Measurements from ENCODE around the gene COL4A6. TPM values are rescaled to one million over a fixed set of nuclear protein-coding genes. Genes with fewer than 3 reads are reported as not detected.

The COL4A6 gene
- total and polyA plus RNA-seq, 4 donors: under 0.01 to 0.09 (median 0.07) TPM; not detected in 1

DNA sequence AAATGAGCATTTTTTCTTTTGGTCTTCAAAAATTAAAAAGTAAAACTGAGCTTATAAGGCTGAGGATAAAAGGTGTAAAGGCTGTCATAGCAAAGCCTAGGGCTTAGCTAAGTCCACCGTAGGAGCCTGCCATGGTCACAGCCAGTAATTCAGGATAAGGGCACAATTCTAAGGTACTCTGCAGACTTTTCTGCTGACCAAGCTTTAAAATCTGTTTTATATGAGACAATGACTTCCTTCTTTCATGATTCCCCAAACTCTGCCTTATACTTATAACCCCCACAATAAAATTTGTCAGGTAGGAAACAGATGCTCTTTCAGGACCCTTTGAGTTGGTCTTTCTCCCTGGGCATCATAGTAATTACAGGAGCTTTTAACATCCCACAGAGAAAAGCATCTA is 138.5 kb downstream of the COL4A6 start:
- no peaks in the 10 kb centered on the region for H3K9me3 ChIP-seq (ENCODE audit: control insufficient read depth in 4 of 4, low read length in 3 of 4)
- DNase-seq (ENCODE audit: low spot score): no peak
- no peak overlapping the region for H3K27ac ChIP-seq (ENCODE audit: low read depth in 1 of 2, low read length in 2 of 2)
- no peaks in the 10 kb centered on the region for H3K27me3 ChIP-seq (ENCODE audit: control insufficient read depth in 4 of 4, insufficient read depth in 4 of 4, low read length in 3 of 4)
- H3K4me3 ChIP-seq (ENCODE audit: low read depth in 1 of 3, low read length in 3 of 3): no peak overlapping the region
- no peaks in the 10 kb centered on the region for H3K36me3 ChIP-seq (ENCODE audit: control insufficient read depth in 4 of 4, insufficient read depth in 3 of 4, low read depth in 1 of 4, low read length in 3 of 4)
- no peak for TF ChIP-seq FOXA2 (IDR thresholded peaks at IDR 0.05)
- TF ChIP-seq, protein P1, sequence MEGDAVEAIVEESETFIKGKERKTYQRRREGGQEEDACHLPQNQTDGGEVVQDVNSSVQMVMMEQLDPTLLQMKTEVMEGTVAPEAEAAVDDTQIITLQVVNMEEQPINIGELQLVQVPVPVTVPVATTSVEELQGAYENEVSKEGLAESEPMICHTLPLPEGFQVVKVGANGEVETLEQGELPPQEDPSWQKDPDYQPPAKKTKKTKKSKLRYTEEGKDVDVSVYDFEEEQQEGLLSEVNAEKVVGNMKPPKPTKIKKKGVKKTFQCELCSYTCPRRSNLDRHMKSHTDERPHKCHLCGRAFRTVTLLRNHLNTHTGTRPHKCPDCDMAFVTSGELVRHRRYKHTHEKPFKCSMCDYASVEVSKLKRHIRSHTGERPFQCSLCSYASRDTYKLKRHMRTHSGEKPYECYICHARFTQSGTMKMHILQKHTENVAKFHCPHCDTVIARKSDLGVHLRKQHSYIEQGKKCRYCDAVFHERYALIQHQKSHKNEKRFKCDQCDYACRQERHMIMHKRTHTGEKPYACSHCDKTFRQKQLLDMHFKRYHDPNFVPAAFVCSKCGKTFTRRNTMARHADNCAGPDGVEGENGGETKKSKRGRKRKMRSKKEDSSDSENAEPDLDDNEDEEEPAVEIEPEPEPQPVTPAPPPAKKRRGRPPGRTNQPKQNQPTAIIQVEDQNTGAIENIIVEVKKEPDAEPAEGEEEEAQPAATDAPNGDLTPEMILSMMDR (IDR thresholded peaks at IDR 0.05; ENCODE audit: low read depth, low read length, missing input control): no peak
- TF ChIP-seq SP1 (IDR thresholded peaks at IDR 0.05): no peak
- no peak for TF ChIP-seq EGR1 (IDR thresholded peaks at IDR 0.05; ENCODE audit: low read depth in 2 of 2)
- no peak for TF ChIP-seq REST (IDR thresholded peaks at IDR 0.05)
- TF ChIP-seq, protein P2, sequence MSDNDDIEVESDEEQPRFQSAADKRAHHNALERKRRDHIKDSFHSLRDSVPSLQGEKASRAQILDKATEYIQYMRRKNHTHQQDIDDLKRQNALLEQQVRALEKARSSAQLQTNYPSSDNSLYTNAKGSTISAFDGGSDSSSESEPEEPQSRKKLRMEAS (IDR thresholded peaks at IDR 0.05): no peak
- TF ChIP-seq HNF4G (IDR thresholded peaks at IDR 0.05): no peak
- no peak for TF ChIP-seq JUND (IDR thresholded peaks at IDR 0.05)
- no peak for TF ChIP-seq RAD21 (IDR thresholded peaks at IDR 0.05)
- TF ChIP-seq GABPA (IDR thresholded peaks at IDR 0.05 in 1 of 2, conservative IDR thresholded peaks at IDR 0.05 in 1 of 2): no peak
- no peak for TF ChIP-seq NR2F2 (IDR thresholded peaks at IDR 0.05)
- no peak for TF ChIP-seq TAF1 (conservative IDR thresholded peaks at IDR 0.05)
- no peak for TF ChIP-seq FOXA1 (IDR thresholded peaks at IDR 0.05)
- TF ChIP-seq YY1 (IDR thresholded peaks at IDR 0.05): no peak
- TF ChIP-seq RXRA (IDR thresholded peaks at IDR 0.05): no peak
- WGBS: 91% methylated on average over 1 of the region's 1 CpG
- no peak overlapping the region for H3K9ac ChIP-seq (ENCODE audit: low read depth in 1 of 2, low read length in 2 of 2)
- peaks cover 6 to 13% (median 10%) of the 10 kb centered on the region in 4 donors for H3K4me1 ChIP-seq (ENCODE audit: control insufficient read depth in 4 of 4, insufficient read depth in 4 of 4, low read length in 3 of 4)

- no peak for DNase-seq (ENCODE audit: low spot score)
- Histone ChIP-seq H3K4me3 (ENCODE audit: low read depth in 1 of 3, low read length in 3 of 3) (no peak overlapping the region), H3K27me3 (ENCODE audit: control insufficient read depth in 4 of 4, insufficient read depth in 4 of 4, low read length in 3 of 4) (no peaks in the 10 kb centered on the region), H3K4me1 (ENCODE audit: control insufficient read depth in 4 of 4, insufficient read depth in 4 of 4, low read length in 3 of 4) (peaks cover 6 to 13% (median 10%) of the 10 kb centered on the region in 4 donors), H3K9ac (ENCODE audit: low read depth in 1 of 2, low read length in 2 of 2) (no peak overlapping the region), H3K36me3 (ENCODE audit: control insufficient read depth in 4 of 4, insufficient read depth in 3 of 4, low read depth in 1 of 4, low read length in 3 of 4) (no peaks in the 10 kb centered on the region), H3K27ac (ENCODE audit: low read depth in 1 of 2, low read length in 2 of 2) (no peak overlapping the region), H3K9me3 (ENCODE audit: control insufficient read depth in 4 of 4, low read length in 3 of 4) (no peaks in the 10 kb centered on the region)
- TF ChIP-seq, protein P3, sequence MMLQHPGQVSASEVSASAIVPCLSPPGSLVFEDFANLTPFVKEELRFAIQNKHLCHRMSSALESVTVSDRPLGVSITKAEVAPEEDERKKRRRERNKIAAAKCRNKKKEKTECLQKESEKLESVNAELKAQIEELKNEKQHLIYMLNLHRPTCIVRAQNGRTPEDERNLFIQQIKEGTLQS (IDR thresholded peaks at IDR 0.05): no peak
- WGBS: 2% methylated on average over 2 of the region's 2 CpGs
Observed at GRCh38 chrX:108299101-108299591, 139.1 kb downstream of the COL4A6 start.
